Measurements from ENCODE around the gene TESMIN. TPM values are rescaled to one million over a fixed set of nuclear protein-coding genes. Genes with fewer than 3 reads are reported as not detected.

Gene TESMIN
- total RNA-seq, 6 donors from 2014 or later = 0.76 to 7.3 (median 1.8) TPM

- no peak overlapping the region for H3K4me3 ChIP-seq
- peaks cover 0 to 2% (median 0%) of the 10 kb centered on the region in 4 donors for H3K9me3 ChIP-seq
- H3K4me1 ChIP-seq = no peaks in the 10 kb centered on the region
- H3K27ac ChIP-seq = no peak overlapping the region
- DNase-seq (no peak), ATAC-seq (ENCODE audit: low FRiP score in 2 of 2) (peak in 1 of 2 donors; percentile 38)
- TF ChIP-seq POLR2AphosphoS5 (IDR thresholded peaks at IDR 0.05) (no peak), POLR2A (IDR thresholded peaks at IDR 0.05) (no peak)
- H3K27me3 ChIP-seq = no peaks in the 10 kb centered on the region
- 81 to 86% methylated on average over 13 to 15 of the region's 15 CpGs for WGBS, 2 donors
- no peaks in the 10 kb centered on the region for H3K36me3 ChIP-seq
Measured at GRCh38 chr11:68692871-68693483, 58.3 kb downstream of the TESMIN start.

- WGBS, 2 donors = 87 to 88% methylated on average over 10 of the region's 10 CpGs
- no peak for ATAC-seq (ENCODE audit: low FRiP score in 2 of 2)
- Histone ChIP-seq H3K36me3 (no peaks in the 10 kb centered on the region), H3K4me1 (no peaks in the 10 kb centered on the region), H3K9me3 (no peaks in the 10 kb centered on the region), H3K27ac (no peak overlapping the region), H3K27me3 (no peaks in the 10 kb centered on the region), H3K4me3 (no peak overlapping the region)
- TF ChIP-seq CTCF (IDR thresholded peaks at IDR 0.05) (no peak), EP300 (IDR thresholded peaks at IDR 0.05) (no peak), POLR2AphosphoS5 (IDR thresholded peaks at IDR 0.05) (no peak), POLR2A (IDR thresholded peaks at IDR 0.05) (no peak)
- DNase-seq = no peak
Measured at GRCh38 chr11:68692115-68692514, 59.2 kb downstream of the TESMIN start.

GRCh38 chr11:68691402-68691784 lies 59.9 kb downstream of the TESMIN start:
- Histone ChIP-seq H3K36me3 (no peaks in the 10 kb centered on the region), H3K4me3 (no peak overlapping the region), H3K27ac (no peak overlapping the region), H3K4me1 (no peaks in the 10 kb centered on the region), H3K27me3 (no peaks in the 10 kb centered on the region), H3K9me3 (no peaks in the 10 kb centered on the region)
- no peak for ATAC-seq (ENCODE audit: low FRiP score in 2 of 2)
- DNase-seq = no peak
- WGBS, 2 donors = 81 to 84% methylated on average over 9 of the region's 9 CpGs
- TF ChIP-seq CTCF (IDR thresholded peaks at IDR 0.05) (no peak), POLR2AphosphoS5 (IDR thresholded peaks at IDR 0.05) (no peak), EP300 (IDR thresholded peaks at IDR 0.05) (no peak), POLR2A (IDR thresholded peaks at IDR 0.05) (no peak)

- no peak for TF ChIP-seq CTCF (IDR thresholded peaks at IDR 0.05)
- TF ChIP-seq POLR2AphosphoS5 (IDR thresholded peaks at IDR 0.05) = no peak
- no peak for TF ChIP-seq POLR2A (IDR thresholded peaks at IDR 0.05)
- no peak for TF ChIP-seq EP300 (IDR thresholded peaks at IDR 0.05)
- H3K36me3 ChIP-seq = no peaks in the 10 kb centered on the region
- ATAC-seq (ENCODE audit: low FRiP score in 2 of 2) (no peak), DNase-seq (no peak)
- no peaks in the 10 kb centered on the region for H3K4me1 ChIP-seq
- no peak overlapping the region for H3K27ac ChIP-seq
- WGBS, 2 donors = 68% methylated on average over 16 of the region's 16 CpGs
- no peak overlapping the region for H3K4me3 ChIP-seq
- H3K9me3 ChIP-seq = no peaks in the 10 kb centered on the region
- peaks cover 0 to 3% (median 1%) of the 10 kb centered on the region in 4 donors for H3K27me3 ChIP-seq
Measured at GRCh38 chr11:68690671-68691401, 60.5 kb downstream of the TESMIN start.

- no peak for TF ChIP-seq POLR2AphosphoS5 (IDR thresholded peaks at IDR 0.05)
- no peak for TF ChIP-seq EP300 (IDR thresholded peaks at IDR 0.05)
- no peak for TF ChIP-seq CTCF (IDR thresholded peaks at IDR 0.05)
- no peak for TF ChIP-seq POLR2A (IDR thresholded peaks at IDR 0.05)
- ATAC-seq (ENCODE audit: low FRiP score in 2 of 2) (no peak), DNase-seq (no peak)
- Histone ChIP-seq H3K27ac (no peak overlapping the region), H3K4me3 (no peak overlapping the region), H3K27me3 (peaks cover 0 to 11% (median 6%) of the 10 kb centered on the region in 4 donors), H3K4me1 (peaks cover 0 to 4% (median 2%) of the 10 kb centered on the region in 4 donors), H3K9me3 (no peaks in the 10 kb centered on the region), H3K36me3 (no peaks in the 10 kb centered on the region)
- WGBS, 2 donors = 55 to 61% methylated on average over 14 of the region's 14 CpGs
Measured at GRCh38 chr11:68689737-68690625, 61.3 kb downstream of the TESMIN start.

Measured in upper lobe of left lung (tissue), 6 donors.